GF-D8 (cell line): ENCODE data around the gene ZNF521.

Experiments
- DNase-seq: peaks from one replicate; lab custom pipeline; 2025; lab: John Stamatoyannopoulos, UW

ZNF521 gene

DNA sequence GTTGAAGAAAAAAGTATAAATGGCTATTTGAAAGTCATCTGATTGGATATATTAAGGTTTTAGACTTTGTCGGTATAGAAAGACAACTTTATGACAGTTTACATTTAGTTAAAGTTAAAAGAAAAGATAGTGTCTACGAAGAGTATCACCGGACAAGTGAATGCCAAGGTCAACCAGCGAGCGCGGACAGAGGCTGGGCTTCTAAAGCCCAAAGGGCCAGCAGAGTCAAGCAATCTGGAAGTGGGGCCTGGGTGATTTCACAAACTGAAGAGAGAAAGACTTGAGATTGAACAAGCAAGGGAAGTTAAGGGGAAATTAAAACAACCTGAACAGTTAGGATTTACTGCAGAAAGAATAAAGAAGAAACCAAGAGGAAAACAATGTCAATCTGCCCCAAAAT lies 16.3 kb downstream of the ZNF521 start:
- DNase-seq: no peak

DNA sequence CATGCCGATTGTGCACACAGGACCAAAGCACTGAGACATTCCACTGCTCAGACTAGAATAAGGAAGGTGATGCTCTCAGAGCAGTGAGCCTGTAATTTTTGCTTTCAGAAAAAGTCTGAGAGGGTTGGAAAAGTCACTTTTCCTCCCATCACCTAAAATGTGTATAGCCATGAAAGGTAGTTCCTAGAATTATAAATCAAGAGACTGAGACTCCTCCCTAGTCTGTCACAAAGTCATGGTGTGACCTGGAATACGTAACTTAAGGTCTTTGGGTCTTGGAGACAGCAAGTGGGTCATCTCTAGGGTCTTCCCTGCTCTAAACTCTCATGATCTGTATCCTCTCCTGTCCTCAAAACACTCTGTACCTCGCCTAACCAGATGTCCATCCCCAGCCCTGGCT lies 16.9 kb downstream of the ZNF521 start:
- DNase-seq: no peak

DNA sequence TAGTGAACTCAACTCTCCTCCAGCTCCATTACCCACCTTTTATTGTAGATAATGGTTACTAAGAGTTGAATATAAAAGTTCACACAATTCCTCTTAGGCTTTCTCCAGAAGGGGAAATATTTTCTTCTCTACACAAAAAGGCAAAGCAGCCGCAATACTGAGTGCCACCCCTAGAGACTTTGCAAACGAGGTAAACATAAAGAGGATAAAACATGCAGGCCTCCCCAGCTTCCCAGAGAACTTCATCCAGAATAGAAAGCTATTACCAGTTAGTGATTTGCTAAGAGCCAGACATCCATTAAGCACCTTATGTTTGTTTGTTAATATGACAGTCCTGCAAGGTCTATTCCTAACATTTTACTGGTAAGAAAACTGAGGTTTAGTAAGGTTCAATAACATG lies 17.4 kb downstream of the ZNF521 start:
- no peak for DNase-seq

DNA sequence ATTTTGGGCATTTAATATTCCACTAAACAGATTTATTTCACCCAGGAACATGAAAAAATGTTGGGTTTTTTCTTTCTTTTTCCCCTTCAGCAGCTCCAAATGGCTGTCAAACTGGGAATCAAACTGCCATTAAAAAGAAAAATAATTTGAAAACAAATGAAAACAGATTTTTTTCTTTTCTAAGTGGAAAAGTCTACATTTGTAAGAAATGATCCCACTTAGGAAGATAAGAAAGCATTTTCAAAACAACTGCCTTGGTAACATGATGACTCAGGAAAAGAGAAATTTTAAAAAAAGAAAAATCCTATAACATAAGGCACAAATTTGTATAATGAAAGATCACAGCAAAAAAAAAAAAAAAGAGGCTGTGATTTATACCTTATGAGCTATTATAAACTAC lies 20.0 kb downstream of the ZNF521 start:
- DNase-seq: no peak

DNA sequence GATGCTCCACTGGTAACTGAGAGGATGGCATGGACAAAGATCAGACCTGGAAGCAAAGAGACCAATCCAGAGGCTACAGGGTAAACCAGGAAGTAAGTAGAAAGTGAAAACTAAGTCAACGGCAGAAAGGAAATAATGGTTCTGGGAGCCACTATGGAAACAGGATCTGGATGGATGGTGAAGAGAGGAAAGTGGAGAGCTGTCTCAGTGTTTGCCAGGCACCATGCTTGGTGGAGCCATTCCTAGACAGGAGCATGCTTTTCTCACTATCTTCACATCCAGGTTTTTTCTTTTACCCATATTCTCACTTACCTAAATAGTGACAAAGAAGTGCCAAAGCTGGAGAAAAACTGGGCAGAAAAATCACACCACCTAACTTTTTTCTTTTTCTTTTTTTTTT lies 22.2 kb downstream of the ZNF521 start:
- DNase-seq: no peak

DNA sequence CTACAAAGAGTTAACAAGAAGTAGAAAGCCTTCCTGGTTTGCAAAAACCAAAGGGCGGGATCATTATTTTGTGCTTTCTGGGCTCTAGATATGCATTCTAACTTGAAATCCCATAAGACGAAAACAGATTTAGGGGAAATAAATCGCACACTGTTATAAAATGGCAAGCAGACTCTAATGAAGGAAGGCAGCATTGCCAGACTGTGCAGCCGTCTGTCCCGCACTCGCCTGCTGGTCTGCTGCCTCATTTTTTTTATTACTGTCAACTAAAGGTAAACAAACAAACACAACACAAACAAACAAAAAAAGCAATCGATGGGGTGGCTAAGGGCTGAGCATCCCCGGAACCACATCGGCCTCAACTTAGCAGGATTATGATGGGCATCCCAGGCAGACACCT lies 24.4 kb downstream of the ZNF521 start:
- no peak for DNase-seq

DNA sequence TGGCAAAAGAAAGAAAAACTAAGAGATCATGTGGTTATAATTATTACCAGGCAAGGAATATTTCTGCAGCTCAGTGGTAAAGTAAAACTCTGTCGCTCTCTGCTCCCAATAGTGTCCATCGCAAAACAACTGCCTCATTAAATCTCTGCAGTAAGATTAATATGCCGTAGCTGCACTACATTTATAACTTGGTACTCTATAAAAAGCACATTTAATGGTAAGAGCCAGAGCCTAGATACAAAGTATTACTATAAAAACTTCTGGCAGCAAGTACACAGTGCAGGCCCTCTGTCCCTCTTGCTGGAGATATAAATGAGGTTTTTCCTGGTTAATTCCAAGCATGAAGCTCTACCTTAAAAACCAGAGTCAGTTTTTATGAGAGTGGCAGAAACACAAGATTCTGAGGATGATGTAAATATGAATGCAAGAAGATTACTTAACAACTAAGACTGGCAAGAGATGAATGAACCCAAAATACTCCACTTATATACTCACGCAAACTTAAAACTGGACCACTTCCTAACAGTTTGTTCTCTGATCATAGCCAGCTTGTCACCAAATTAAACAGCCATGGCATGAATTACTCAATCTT lies 25.5 kb downstream of the ZNF521 start:
- DNase-seq: no peak

DNA sequence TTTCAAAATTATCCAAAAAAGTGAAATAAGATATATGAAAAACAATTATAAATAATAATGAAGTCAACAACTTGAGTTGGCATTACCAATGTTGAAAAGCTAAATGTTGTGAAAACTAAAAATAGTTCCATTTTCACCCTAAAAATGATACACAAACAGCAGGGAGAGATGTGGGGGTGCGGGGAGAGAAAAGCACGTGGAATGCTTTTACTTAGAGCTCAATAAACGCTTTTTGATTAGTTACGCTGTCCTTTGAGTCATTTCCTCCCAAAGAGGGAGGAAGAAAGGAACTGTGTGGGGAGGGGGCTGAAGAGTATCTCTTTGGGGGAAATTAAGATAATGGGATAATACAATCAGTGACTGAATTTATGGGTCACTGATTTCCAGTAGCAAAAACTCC lies 29.2 kb downstream of the ZNF521 start:
- no peak for DNase-seq

DNA sequence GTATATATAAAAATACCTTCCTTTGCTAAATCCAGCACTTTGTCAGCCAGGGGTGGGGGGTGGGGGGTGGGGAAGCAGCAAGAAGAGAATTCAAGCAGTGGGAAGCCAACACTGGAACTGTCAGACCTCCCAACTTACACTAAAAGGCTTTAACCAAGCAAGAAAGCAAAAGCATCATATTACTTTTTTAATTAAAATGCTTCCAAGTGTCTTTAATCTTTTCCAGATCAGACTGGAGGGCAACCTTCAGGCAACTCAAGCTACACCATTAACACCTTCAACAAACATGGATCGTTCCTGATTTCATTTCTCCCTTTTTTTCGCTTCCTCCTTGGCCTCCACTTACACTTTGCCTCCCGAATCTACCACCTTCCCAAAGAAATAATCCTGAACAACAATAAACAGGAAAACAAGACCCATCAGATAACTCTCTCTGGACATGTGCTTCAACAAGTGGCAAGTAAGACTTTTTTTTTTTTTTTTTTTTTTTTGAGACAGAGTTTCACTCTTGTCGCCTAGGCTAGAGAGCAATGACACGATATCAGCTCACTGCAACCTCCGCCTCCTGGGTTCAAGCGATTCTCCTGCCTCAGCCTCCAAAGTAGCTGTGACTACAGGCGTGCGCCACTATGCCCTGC lies 35.5 kb downstream of the ZNF521 start:
- no peak for DNase-seq

DNA sequence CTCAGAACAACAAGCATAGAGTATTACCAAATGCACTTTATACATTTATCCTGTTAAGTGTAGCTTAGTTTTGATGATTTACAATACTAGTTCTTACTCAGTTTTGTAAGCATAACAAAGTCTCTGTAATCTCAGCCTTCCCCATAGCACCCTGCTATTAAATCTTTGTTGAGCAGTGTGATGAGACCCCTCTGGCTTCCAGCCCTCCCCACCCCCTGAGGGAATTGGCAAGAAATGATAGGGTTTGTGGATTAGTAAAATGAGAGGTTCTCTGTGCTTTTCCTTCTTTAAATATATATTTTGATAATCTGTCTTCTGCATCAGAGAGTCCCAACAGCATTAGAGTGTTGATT lies 37.2 kb downstream of the ZNF521 start:
- no peak for DNase-seq

DNA sequence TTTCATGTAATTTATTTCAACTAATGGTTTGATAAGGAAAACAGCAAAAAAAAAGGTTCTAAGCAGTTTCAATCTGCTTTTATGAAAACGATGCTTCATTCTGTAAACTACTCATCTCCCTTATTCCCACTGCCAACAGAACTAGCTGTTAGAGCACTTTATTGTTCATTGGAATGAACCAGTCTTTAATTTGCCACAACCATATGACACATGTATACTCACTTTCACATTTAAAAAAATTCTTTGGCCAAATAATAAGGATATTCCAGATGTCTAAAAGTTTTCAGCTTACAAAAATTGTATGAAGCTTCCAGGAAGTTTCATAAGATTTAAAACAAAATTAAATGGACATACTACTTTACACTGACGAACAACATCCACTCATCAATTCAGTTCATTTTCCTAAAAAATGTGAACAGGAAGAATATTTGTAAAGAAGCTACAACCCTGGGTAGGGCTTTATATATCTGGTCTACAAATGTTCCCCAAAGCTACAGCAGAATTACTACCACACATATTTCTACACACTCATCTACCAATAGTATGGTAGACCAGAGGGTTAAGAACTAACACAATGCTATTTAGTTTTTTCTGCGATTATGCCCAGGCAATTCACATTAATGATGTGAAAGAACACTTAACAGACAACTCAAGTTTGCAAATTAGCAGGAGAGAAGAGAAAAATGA lies 37.7 kb downstream of the ZNF521 start:
- no peak for DNase-seq

DNA sequence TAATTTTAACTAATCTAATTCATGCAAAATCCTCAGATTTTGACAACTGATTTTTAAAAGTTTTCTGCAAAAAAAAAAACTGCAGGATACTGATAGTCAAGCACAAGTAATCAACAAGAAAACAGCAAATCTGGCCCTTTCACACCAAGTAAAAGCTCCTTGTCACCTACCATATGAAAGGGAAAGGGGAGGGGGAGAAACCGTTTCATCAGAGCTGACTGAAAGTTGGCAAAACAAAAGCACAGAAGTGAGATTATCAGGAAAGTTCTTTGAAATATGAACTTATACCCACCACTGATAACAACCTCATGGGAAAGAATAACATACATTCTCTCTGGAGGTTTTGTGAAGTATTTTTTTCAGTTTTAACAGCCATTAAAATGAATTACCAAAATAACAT lies 38.7 kb downstream of the ZNF521 start:
- no peak for DNase-seq

DNA sequence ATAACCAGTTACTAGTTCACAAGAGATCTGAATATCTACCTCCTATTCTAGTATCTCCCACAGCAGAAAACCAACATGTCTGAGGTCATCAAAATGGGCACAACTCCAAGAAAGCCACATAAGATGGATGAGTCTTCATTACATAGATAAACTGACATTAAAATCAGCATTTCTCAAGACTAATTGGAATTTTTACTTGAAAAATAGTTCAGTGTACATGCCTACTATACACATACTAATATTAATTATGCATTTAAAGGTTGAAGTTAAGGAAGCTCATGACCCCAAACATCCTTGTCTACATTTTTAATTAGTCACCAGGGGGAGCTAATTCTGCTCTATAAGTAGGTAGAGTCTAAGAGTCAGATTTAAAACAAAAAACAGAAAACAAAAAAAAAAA lies 41.9 kb downstream of the ZNF521 start:
- no peak for DNase-seq

DNA sequence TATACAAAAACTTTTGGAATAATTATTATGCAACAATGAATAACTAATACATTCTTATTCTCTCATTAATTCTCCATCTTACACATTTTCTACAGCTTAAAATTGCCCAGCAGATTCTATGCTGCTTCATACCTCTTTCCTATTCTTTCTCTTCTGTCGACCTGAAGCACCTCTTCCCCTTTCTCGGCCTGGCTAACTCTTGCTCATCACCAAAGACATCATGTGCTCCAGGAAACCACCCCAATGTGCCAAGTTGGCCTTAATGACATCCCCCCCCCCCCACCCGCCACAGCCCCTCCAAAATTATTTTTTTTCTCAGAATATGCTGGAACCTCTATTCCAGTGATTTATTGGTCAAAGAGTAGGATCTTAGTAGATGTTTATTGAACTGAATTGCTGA lies 43.6 kb downstream of the ZNF521 start:
- DNase-seq: no peak

DNA sequence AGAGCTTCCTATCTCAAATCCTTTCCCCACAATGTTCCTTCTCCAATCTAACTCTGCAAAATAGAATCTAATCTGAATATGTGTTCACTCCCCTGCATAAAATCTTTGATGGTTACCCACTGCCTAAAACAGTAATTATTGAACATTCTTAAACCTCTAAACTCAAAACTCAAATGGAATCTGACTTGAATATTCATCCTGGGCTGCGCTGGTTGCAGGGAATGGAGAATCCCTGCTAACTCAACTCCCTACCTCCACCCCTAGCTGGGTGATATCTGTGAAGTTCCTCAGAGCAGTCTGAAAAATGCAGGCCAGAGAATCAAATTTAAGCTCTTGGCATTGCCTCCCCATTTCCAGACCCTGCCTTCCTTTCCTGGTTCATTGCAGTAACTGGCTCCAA lies 44.8 kb downstream of the ZNF521 start:
- no peak for DNase-seq

DNA sequence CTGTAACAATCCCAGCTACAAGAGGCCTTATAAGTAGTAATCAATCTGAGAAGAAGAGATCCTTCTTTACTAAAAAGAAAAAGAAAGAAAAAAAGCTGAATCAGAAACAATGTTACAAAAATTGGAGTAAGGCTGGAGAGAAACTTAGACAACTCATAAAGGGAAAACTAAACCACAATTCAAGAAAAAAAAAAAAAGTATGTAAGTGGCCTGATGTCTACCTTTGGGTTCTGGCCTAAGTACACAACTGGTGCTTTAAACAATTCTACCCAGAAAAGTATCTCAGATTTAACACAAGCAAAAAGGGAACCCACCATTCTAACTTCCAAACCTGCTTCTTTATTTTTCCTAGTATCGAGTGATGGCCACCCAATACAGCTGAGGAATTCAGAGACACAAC lies 45.3 kb downstream of the ZNF521 start:
- DNase-seq: no peak

DNA sequence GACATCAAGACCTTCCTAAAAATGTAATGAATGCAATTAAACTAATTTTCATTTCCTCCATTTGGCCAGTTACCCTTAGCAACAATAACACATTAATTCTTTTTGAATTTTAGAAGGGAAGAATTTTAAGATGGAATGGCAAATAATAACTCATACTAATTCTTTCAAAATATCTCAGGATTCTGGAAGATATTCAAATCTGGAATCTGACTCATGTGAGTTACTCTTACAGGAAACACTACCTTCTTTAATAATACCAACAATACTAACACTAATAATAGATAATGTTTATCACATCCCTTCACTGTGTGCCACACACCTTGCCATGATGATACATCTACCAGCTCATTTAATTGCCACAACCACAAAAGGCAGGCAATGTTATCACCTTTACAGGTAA lies 46.4 kb downstream of the ZNF521 start:
- no peak for DNase-seq

DNA sequence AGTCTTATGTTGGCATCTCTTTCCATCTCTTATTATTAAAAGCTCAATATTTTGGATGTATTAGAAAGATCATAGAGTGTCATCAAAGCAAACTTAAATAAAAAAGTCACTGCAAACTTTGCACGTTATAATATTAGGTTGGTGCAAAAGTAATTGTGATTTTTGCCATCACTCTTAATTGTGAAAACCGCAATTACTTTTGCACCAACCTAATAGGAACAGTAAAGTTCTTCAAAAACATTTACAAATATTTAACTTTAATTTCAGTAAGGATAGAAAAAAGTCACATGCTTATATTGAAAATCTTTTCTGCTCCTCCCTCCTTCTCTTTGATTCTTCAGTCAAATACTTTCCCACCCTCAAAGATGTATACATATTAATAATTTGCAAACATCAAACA lies 51.5 kb downstream of the ZNF521 start:
- DNase-seq: no peak

DNA sequence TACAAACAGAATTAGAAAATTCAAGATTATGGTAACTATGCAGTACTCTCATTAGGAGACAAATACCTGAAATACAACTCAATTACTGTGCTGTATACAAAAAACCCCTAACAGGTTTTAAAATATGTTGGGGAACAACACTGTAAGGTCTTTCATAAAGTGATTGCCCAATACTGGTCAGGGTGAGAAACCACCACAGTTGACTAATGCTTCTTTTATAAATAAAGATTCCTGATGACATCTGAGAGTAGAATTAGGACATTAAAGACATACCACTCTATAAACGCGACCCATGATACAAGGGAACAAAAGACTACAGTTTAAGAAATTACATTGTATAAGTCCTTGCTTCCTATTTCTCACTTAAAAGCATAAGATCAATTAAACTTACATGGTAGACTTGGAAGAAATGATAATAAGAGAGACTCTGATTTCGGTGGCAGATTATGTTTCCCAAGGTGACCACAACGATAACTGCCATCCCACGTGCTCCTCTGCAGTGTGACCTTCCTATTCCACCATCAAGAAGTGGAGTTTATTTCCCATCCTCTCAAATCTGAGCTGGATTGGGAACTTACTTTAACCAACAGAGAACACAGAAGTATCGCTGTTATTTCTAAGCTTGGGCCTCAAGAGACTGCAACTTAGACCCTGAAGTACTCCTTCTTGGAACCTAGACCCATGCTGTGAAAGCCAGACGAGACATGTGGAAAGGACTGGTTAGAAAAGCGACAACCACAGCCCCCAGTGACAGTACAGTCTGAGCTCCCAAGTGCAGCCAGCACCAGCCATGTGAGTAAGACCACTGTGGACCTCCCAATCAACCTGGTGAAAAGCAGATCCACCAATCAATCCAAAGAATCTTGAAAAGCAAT lies 52.3 kb downstream of the ZNF521 start:
- no peak for DNase-seq

DNA sequence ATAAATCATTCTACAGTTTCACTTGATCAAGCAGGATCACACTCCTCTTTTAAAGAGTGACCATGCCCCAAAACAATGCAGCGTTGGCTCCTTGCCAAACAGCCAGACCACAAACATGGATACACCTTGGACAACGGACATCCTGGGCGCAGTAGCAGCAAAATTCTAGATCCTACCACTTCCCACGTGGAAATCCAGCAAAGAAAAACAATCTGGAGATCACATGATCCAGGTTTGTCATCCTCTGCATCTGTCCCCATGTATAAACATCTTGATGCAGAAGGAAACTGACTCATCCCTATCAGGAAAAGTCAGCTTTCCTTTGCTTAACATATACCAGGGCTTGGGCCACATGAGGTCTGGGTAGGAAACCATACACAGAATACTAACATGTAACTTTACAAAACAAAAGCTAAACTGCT lies 53.1 kb downstream of the ZNF521 start:
- no peak for DNase-seq

DNA sequence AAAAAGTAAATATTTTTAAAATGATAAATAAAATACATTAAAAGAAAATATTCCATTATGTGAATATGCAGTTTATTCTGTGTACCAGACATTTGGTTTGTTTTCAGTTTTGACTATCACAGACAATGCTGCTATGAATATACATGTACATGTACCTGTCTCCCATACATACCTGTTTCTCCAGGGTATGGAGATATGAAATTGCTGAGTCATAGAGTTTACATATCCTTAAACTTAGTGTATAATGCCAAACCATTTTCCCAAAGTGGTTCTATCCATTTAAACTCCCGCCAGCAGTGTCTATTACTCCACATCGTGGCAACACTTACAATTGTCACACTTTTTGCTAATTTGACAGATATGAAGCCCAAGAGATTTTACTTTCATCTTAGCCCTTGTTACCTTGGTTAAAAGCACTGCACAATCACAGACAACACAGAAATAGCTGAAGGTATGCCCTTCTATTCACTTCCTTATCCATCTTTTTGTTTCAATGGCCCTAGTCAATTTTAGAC lies 56.3 kb downstream of the ZNF521 start:
- DNase-seq: no peak

DNA sequence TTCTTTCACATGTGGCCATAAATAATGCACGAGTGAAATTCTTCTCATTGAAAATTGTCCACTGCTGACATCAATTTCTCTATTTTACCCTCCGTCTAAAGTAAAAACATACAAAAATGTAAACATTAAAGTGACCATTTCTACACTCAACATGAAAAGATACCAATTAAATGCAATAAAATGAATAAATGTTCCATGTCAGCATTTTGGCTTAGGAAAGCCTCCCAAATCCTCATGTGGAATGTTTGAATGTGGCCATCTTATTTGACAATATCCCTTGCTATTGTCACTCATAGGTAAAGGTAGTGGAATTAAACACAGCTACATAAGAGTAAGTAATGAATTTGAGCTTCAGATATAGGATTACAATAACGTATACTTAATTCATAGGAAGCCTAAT lies 60.8 kb downstream of the ZNF521 start:
- no peak for DNase-seq
